Neutrophil (primary cell): ENCODE data around the gene ASTN1.
A peak's percentile ranks its signal among the peaks of the same experiment; 100 is the strongest.

ENCODE experiments used
- H3K27ac ChIP-seq: fragments of 200-600 bp; sonication (generic); 2 replicates; pipeline ENCODE4 v1.5.1; 2016; ENCODE audit warnings: mild to moderate bottlenecking, moderate library complexity
- H3K27me3 ChIP-seq: fragments of 200-600 bp; sonication (generic); 2 replicates; pipeline ENCODE4 v1.6.0; 2016; ENCODE audit warnings: mild to moderate bottlenecking
- H3K36me3 ChIP-seq: fragments of 200-600 bp; sonication (generic); 2 replicates; pipeline ENCODE4 v1.5.1; 2017
- H3K4me1 ChIP-seq, 2 experiments: fragments of 200-600 bp in 1 of 2; sonication (generic) in 1 of 2; 1 replicate in 1 of 2; 2 replicates in 1 of 2; pipeline versions ENCODE4 v1.5.1 to v1.6.1; 2013 to 2016; ENCODE audit warnings: low read depth in 1 of 2, low read length in 1 of 2, mild to moderate bottlenecking in 1 of 2, moderate library complexity in 1 of 2; ENCODE audit not compliant: control insufficient read depth in 1 of 2, insufficient read depth in 1 of 2
- H3K4me3 ChIP-seq, 2 experiments: fragments of 200-600 bp in 1 of 2; sonication (generic) in 1 of 2; 1 replicate in 1 of 2; 2 replicates in 1 of 2; pipeline ENCODE4 v1.5.1; 2013 to 2016; ENCODE audit warnings: low read depth in 1 of 2, low read length in 1 of 2, mild to moderate bottlenecking in 1 of 2, moderate library complexity in 1 of 2
- H3K9me3 ChIP-seq: fragments of 200-600 bp; sonication (generic); 2 replicates; pipeline ENCODE4 v1.5.1; 2016
- CTCF ChIP-seq: fragments of 200-600 bp; sonication (generic); IDR thresholded peaks from 2 replicates; pipeline ENCODE4 v1.5.1; 2016; ENCODE audit warnings: antibody characterized with exemption

Gene ASTN1

DNA sequence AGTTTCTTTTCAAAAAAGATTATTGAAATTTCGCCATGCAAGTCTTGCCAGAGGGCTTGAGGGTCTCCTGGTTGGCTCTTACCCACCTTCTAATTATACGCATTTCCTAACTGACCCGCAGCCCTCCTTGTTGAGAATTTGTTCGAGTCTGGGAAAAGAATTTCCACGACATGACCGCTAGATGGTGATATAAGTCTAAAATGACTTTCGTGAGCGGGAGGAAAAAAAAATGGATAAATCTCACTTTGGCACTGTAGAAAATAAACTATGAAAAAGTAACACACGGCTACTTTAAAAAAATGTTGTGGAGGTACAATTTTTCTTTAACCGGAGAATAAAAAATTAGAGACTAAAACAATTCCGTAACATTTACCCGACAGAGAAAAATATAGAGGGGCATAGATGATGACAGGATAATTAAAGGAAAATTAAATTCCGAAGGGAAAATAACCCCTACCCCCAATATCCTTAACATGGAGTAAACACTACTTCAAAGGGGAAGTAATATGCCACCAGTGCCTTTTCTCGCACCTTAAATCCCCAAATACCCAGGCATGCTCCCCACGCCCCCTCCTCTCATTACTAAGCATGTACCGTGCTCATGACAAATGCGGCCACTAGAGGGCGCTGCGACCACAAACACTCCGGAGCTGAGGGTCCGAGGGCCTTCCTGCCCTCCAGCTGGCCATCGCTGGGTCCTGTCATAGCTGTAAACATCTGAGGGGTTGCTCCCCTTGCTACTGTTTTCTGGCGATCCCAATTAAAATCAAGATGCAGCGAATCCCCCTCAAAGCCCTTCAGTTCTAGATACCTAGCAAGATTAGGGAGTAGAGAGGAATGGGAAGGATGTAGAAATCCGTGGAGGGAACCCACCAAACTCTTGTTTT lies 266.9 kb downstream of the ASTN1 start:
- no peak overlapping the region for H3K4me3 ChIP-seq

DNA sequence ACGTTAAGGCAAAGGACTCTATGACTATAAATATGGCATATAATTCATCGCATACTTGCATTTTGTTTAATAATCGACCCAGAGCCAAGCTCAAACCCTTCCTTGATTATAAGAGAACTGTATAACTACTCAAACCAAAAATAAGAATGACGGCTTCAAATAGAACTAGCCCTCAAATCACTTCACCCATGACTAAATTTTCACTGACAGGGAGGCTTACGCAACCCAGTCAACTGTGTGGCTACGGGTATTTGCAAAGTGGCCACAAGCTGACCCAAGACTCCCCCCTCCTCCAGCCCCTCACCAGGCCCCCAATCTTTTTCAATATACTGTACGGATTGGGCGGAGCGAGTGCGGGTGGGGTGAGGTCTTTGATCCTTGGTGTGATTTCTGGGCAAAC lies 268.3 kb downstream of the ASTN1 start:
- Histone ChIP-seq H3K36me3 (no peaks in the 10 kb centered on the region), H3K4me3 (no peak overlapping the region), H3K27ac (no peak overlapping the region), H3K27me3 (peaks cover 25% of the 10 kb centered on the region), H3K9me3 (no peaks in the 10 kb centered on the region), H3K4me1 (no peaks in the 10 kb centered on the region)
- no peak for TF ChIP-seq CTCF

More for the DNA sequence above, 266.9 kb downstream of the ASTN1 start:
- Histone ChIP-seq H3K27ac (no peak overlapping the region), H3K9me3 (no peaks in the 10 kb centered on the region), H3K27me3 (peaks cover 25% of the 10 kb centered on the region), H3K4me1 (no peaks in the 10 kb centered on the region), H3K36me3 (no peaks in the 10 kb centered on the region)
- TF ChIP-seq CTCF: peak; percentile 51

DNA sequence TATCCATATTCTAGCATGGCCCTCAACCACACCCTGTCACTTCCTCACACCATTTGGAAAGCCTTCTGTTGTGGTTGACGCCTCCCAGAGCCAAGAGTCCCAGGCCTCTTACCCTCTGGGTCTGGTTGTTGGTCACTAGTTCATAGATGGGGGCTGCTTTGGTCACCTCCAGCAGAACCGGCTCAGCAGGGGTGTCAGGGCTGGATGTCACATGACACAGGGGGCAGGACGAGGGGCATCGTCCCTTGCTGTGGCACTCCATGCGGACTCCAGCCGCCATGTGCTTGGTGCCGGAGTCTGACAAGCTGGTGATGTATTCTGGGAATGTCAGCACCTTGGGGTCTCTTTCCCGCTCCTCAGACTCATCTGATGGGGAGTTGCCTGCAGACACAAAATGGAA lies 270.1 kb downstream of the ASTN1 start:
- no peak for TF ChIP-seq CTCF
- peaks cover 22% of the 10 kb centered on the region for H3K27me3 ChIP-seq
- H3K9me3 ChIP-seq: no peaks in the 10 kb centered on the region
- no peaks in the 10 kb centered on the region for H3K36me3 ChIP-seq
- no peak overlapping the region for H3K27ac ChIP-seq
- H3K4me1 ChIP-seq: no peaks in the 10 kb centered on the region
- H3K4me3 ChIP-seq: no peak overlapping the region

- H3K4me1 ChIP-seq: no peaks in the 10 kb centered on the region
- H3K36me3 ChIP-seq: no peaks in the 10 kb centered on the region
- no peak overlapping the region for H3K4me3 ChIP-seq
- H3K9me3 ChIP-seq: no peaks in the 10 kb centered on the region
- H3K27ac ChIP-seq: no peak overlapping the region
- TF ChIP-seq CTCF: no peak
- peaks cover 15% of the 10 kb centered on the region for H3K27me3 ChIP-seq
Measured at GRCh38 chr1:176893625-176894352, 270.7 kb downstream of the ASTN1 start.

GRCh38 chr1:176888471-176889032 lies 276.0 kb downstream of the ASTN1 start:
- no peaks in the 10 kb centered on the region for H3K4me1 ChIP-seq
- H3K4me3 ChIP-seq: no peak overlapping the region
- H3K27me3 ChIP-seq: no peaks in the 10 kb centered on the region
- no peak overlapping the region for H3K27ac ChIP-seq
- no peak for TF ChIP-seq CTCF
- H3K9me3 ChIP-seq: no peaks in the 10 kb centered on the region
- H3K36me3 ChIP-seq: no peaks in the 10 kb centered on the region
